ENCODE measurements around the gene BICD2. TPM values are rescaled to one million over a fixed set of nuclear protein-coding genes. Genes with fewer than 3 reads are reported as not detected.
A peak's percentile ranks its signal among the peaks of the same experiment; 100 is the strongest.
"Not testable (repeated sequence)": the region's sequence is repeated elsewhere in the genome, so short reads cannot be mapped to it uniquely, and the experiment has no call there.

The BICD2 gene
- total RNA-seq (2013) = 47.9 TPM
- polyA plus RNA-seq (10 to 100 TPM; 13.8 to 29.4 (median 25.6) TPM), polyA minus RNA-seq (49.6 and 66.0 TPM in 2 replicates), total RNA-seq (30.8 to 114 (median 98.1) reads per million in 11 experiments)

DNA sequence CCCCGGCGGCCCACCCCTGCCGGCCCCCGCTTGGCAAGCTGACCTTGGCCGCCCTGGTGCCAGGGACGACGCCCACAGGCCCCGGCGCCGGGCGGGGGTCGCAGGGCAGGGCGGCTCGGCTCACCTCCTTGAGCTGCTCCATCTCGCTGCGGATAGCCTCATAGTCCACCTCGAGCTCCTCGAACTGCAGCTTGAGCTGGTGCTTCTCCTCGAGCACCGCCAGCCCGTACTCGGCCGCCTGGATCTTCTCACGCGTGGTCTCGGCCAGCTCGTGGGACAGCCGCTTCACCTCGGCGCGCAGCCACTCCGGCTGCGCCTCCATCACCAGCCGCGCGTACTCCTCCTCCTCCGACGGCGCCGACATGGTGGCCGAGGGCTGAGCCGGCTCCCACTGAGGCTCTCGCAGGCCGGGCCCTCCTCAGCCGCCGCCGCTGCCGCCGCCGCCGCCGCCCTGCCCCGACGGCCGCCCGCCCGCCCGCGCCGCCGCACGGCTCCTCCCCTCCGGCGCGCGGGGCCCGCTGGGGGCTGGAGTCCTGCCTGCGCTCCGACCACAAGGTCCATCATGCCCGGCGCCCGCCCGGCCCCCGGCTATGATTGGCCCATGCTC, at the start of gene BICD2:
Gene BICD2 (minus strand): TSS at position 453 of the 607 bp plus-strand sequence. CDS start 89 bp downstream, at position 364.
- intact Hi-C loops (cut with micrococcal nuclease) = loop anchor here (2.0 to 10.0 kb wide), 6 partner anchors 24 to 800 kb away; partner anchors contain the start of genes CARD19 (in 2 of the 2), CENPP (in 1 of the 2), IPPK (in 1 of the 2) and NOL8 (in 1 of the 2)
- peaks cover 0 to 3% of the 10 kb centered on the region in 2 donors for H3K36me3 ChIP-seq (replicated peaks in 1 of 2; ENCODE audit: control insufficient read depth in 1 of 2, insufficient read depth in 2 of 2, low read length in 2 of 2)
- peaks cover 51% of the 10 kb centered on the region for H3K79me2 ChIP-seq (ENCODE audit: insufficient read depth, low read length)
- H4K20me1 ChIP-seq (ENCODE audit: insufficient read depth, low read length) = peaks cover 44% of the 10 kb centered on the region
- Mint-ChIP-seq H3K4me3 (peak within 1 kb of the TSS; percentile 98 to 99), H3K27me3 (ENCODE audit: low read depth in 3 of 3) (peaks cover 0 to 4% (median 0%) of the 10 kb centered on the region in 3 donors), H3K36me3 (no peaks in the 10 kb centered on the region), H3K4me1 (peaks cover 61% of the 10 kb centered on the region), H3K9me3 (peaks cover 0 to 3% (median 0%) of the 10 kb centered on the region in 7 donors), H3K27ac (peak within 1 kb of the TSS; percentile 91 to 98 (median 97))
- H3K9ac ChIP-seq (ENCODE audit: insufficient read depth, low read length, poor library complexity, severe bottlenecking) = peak within 1 kb of the TSS; percentile 98
- H3K4me1 ChIP-seq (ENCODE audit: control insufficient read depth in 1 of 2, insufficient read depth in 2 of 2, low read length in 2 of 2) = peaks cover 57 to 61% of the 10 kb centered on the region in 2 donors
- peak within 1 kb of the TSS; percentile 86 for H2AFZ ChIP-seq (ENCODE audit: insufficient read depth, low read depth, low read length, poor library complexity, severe bottlenecking)
- no peak for DNase-seq
- peak within 1 kb of the TSS; percentile 98 for H3K4me2 ChIP-seq (replicated peaks; ENCODE audit: extremely low read depth, low read length, poor library complexity, severe bottlenecking)
- H3K4me3 ChIP-seq (replicated peaks in 1 of 3; ENCODE audit: low read depth in 2 of 3, low read length in 3 of 3) = peak within 1 kb of the TSS; percentile 92 to 98 (median 94)
- H3K27ac ChIP-seq (ENCODE audit: low read depth in 1 of 2, low read length in 2 of 2) = peak within 1 kb of the TSS; percentile 93 to 94
- H3K27me3 ChIP-seq (ENCODE audit: control insufficient read depth in 2 of 2, insufficient read depth in 2 of 2, low read length in 2 of 2) = no peaks in the 10 kb centered on the region
- TF ChIP-seq, protein P1, sequence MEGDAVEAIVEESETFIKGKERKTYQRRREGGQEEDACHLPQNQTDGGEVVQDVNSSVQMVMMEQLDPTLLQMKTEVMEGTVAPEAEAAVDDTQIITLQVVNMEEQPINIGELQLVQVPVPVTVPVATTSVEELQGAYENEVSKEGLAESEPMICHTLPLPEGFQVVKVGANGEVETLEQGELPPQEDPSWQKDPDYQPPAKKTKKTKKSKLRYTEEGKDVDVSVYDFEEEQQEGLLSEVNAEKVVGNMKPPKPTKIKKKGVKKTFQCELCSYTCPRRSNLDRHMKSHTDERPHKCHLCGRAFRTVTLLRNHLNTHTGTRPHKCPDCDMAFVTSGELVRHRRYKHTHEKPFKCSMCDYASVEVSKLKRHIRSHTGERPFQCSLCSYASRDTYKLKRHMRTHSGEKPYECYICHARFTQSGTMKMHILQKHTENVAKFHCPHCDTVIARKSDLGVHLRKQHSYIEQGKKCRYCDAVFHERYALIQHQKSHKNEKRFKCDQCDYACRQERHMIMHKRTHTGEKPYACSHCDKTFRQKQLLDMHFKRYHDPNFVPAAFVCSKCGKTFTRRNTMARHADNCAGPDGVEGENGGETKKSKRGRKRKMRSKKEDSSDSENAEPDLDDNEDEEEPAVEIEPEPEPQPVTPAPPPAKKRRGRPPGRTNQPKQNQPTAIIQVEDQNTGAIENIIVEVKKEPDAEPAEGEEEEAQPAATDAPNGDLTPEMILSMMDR (IDR thresholded peaks at IDR 0.05) = no peak
- no peaks in the 10 kb centered on the region for H3K9me3 ChIP-seq (replicated peaks in 1 of 2; ENCODE audit: control insufficient read depth in 1 of 2, insufficient read depth in 1 of 2, low read length in 2 of 2)
- 1% methylated on average over 74 of the region's 74 CpGs for WGBS (ENCODE audit: insufficient coverage)

DNA sequence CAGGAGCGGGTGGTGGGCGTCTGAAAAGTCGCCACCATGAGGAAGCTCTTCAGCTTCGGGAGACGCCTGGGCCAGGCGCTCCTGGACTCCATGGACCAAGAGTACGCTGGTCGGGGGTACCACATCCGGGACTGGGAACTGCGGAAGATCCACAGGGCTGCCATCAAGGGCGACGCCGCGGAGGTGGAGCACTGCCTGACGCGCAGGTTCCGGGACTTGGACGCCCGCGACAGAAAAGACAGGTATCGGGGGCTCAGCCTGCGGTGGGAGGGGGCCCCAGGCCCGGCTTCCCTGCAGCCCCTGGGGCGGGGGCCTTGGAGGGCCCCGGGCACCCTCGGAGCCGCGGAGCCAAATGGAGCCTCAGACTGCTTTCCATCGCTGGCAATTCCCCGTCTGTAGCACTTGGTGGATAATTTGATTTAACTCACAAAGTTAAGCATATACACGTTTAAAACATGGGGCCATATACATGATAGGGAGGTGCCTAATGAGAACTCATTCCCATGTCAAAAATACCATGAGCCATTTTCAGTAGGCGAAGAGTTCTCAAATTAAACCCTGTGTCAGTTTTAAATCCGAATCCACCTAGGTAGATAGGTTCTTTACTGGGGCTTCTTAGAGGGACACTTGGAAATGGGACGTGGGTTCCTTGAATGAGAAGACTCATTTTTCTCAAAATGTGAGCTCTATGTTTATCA, 45.1 kb upstream of the BICD2 start:
- peak overlapping the region; percentile 53 for H2AFZ ChIP-seq (ENCODE audit: insufficient read depth, low read depth, low read length, poor library complexity, severe bottlenecking)
- H3K9ac ChIP-seq (ENCODE audit: insufficient read depth, low read length, poor library complexity, severe bottlenecking); H3K36me3 ChIP-seq (replicated peaks in 1 of 2; ENCODE audit: control insufficient read depth in 1 of 2, insufficient read depth in 2 of 2, low read length in 2 of 2); H4K20me1 ChIP-seq (ENCODE audit: insufficient read depth, low read length); H3K36me3 Mint-ChIP-seq; DNase-seq; H3K79me2 ChIP-seq (ENCODE audit: insufficient read depth, low read length); H3K27ac Mint-ChIP-seq; H3K27ac ChIP-seq (ENCODE audit: low read depth in 1 of 2, low read length in 2 of 2): not testable (repeated sequence)
- peaks cover 83 to 97% of the 10 kb centered on the region in 2 donors for H3K27me3 ChIP-seq (ENCODE audit: control insufficient read depth in 2 of 2, insufficient read depth in 2 of 2, low read length in 2 of 2)
- peaks cover 16 to 23% of the 10 kb centered on the region in 2 donors for H3K4me1 ChIP-seq (ENCODE audit: control insufficient read depth in 1 of 2, insufficient read depth in 2 of 2, low read length in 2 of 2)
- H3K9me3 Mint-ChIP-seq = peaks cover 0 to 12% (median 6%) of the 10 kb centered on the region in 7 donors
- H3K4me3 Mint-ChIP-seq = peak overlapping the region; percentile 69 to 93
- peaks cover 74 to 80% (median 74%) of the 10 kb centered on the region in 3 donors for H3K27me3 Mint-ChIP-seq (ENCODE audit: low read depth in 3 of 3)
- intact Hi-C loops (cut with micrococcal nuclease) = loop anchor here in 1 of 2 donors (10.0 kb wide), 1 partner anchor 445 kb away; no protein-coding TSS in a partner anchor
- WGBS (ENCODE audit: insufficient coverage) = 3% methylated on average over 23 of the region's 34 CpGs
- H3K4me3 ChIP-seq (replicated peaks in 1 of 3; ENCODE audit: low read depth in 2 of 3, low read length in 3 of 3) = peak overlapping the region in 1 of 3 experiments; percentile 42
- peaks cover 16% of the 10 kb centered on the region for H3K4me1 Mint-ChIP-seq
- peak overlapping the region; percentile 58 for H3K4me2 ChIP-seq (replicated peaks; ENCODE audit: extremely low read depth, low read length, poor library complexity, severe bottlenecking)
- H3K9me3 ChIP-seq (replicated peaks in 1 of 2; ENCODE audit: control insufficient read depth in 1 of 2, insufficient read depth in 1 of 2, low read length in 2 of 2) = peaks cover 0 to 26% of the 10 kb centered on the region in 2 donors
